Lower leg skin (tissue), 4 donors: ENCODE results near the gene CHIC2. TPM values are rescaled to one million over a fixed set of nuclear protein-coding genes. Genes with fewer than 3 reads are reported as not detected.

ENCODE experiments used
- DNase-seq, 2 donors: peaks; one replicate each; pipeline ENCODE4 v3.0.0-alpha.2; 2019; ENCODE audit warnings: low spot score in 2 of 2
- H3K4me3 ChIP-seq: fragments of 200-600 bp; sonication (generic); 2 replicates; pipeline ENCODE4 v1.5.1; 2017; ENCODE audit warnings: mild to moderate bottlenecking, low read depth; ENCODE audit not compliant: poor library complexity, severe bottlenecking
- CTCF ChIP-seq, 3 donors: fragments of 450-650 bp; IDR thresholded peaks; one replicate each; pipeline ENCODE4 v1.5.1; 2016; ENCODE audit warnings: antibody characterized with exemption in 3 of 3, mild to moderate bottlenecking in 3 of 3, moderate library complexity in 2 of 3
- POLR2A ChIP-seq, 2 donors: fragments of 450-650 bp; IDR thresholded peaks; one replicate each; pipeline ENCODE4 v1.6.1; 2016 to 2017; ENCODE audit warnings: antibody characterized with exemption in 2 of 2, mild to moderate bottlenecking in 1 of 2, moderate library complexity in 1 of 2
- WGBS, 2 donors: methylation state at CpG; one replicate each; pipeline ENCODE4 v1.1.5; 2018; 5-methylcytosine and 5-hydroxymethylcytosine counted together
- intact Hi-C: fragments of 100-400 bp; cut with DNase I; formaldehyde crosslinking; loops from one replicate; pipeline ENCODE4 v1.15.0; 2023; ENCODE audit warnings: low total_unique reads
- total RNA-seq, 4 donors: library from RNA; depleted of rRNA; stranded (reverse); fragments of >200 nt; gene quantifications; one replicate each; pipeline ENCODE4 v1.1.0, GENCODE V29; 2016

Gene CHIC2
- total RNA-seq, 4 donors from 2014 or later, result 63.0 to 80.7 (median 69.8) TPM

GRCh38 chr4:53960843-53961242, 103.6 kb downstream of the CHIC2 start:
- intact Hi-C loops, result no loop called here
- WGBS, 2 donors, result 93 to 94% methylated on average over 5 of the region's 5 CpGs
- H3K4me3 ChIP-seq, result no peak overlapping the region
- DNase-seq, result no peak
- TF ChIP-seq POLR2A (IDR thresholded peaks at IDR 0.05) (no peak), CTCF (IDR thresholded peaks at IDR 0.05) (no peak)

Other genes with a start within 250 kb of the CHIC2 start
- gene GSX2, start 35.6 kb upstream of the CHIC2 start, total RNA-seq, result 1 to 10 TPM in 3 of 4 donors, under 1 TPM in 1; 0.81 to 2.8 (median 1.7) TPM
- gene PDGFRA, start 164.7 kb upstream of the CHIC2 start, total RNA-seq, result 10 to 100 TPM; 14.9 to 44.4 (median 22.3) TPM